HG02938 (cell line): ENCODE results near the gene MBD5.

Source experiments
- ATAC-seq: cut with Tn5 transposase; IDR thresholded peaks from one replicate; pipeline ENCODE4 v1.9.1; 2021; ENCODE audit warnings: mild to moderate bottlenecking, moderate library complexity; ENCODE audit not compliant: unreplicated experiment

Gene MBD5

GRCh38 chr2:148108385-148108784, 87.5 kb downstream of the MBD5 start:
- ATAC-seq = no peak

GRCh38 chr2:148110184-148110583, 89.3 kb downstream of the MBD5 start:
- no peak for ATAC-seq

GRCh38 chr2:148122788-148123187, 101.9 kb downstream of the MBD5 start:
- no peak for ATAC-seq

GRCh38 chr2:148124271-148124670, 103.4 kb downstream of the MBD5 start:
- ATAC-seq = no peak

- ATAC-seq = no peak
These were observed 109.7 kb downstream of the MBD5 start for GRCh38 chr2:148130581-148130980.

- ATAC-seq = no peak
These were observed 111.5 kb downstream of the MBD5 start for GRCh38 chr2:148132412-148132811.

- ATAC-seq = no peak
These were observed 114.8 kb downstream of the MBD5 start for GRCh38 chr2:148135705-148136104.

GRCh38 chr2:148136441-148136840, 115.5 kb downstream of the MBD5 start:
- ATAC-seq = no peak

- ATAC-seq = no peak
These were observed 141.1 kb downstream of the MBD5 start for GRCh38 chr2:148161909-148162435.

- no peak for ATAC-seq
These were observed 142.0 kb downstream of the MBD5 start for GRCh38 chr2:148162871-148163270.

GRCh38 chr2:148165975-148166374, 145.1 kb downstream of the MBD5 start:
- no peak for ATAC-seq

- ATAC-seq = no peak
These were observed 146.4 kb downstream of the MBD5 start for GRCh38 chr2:148167241-148167766.

GRCh38 chr2:148167855-148168254, 147.0 kb downstream of the MBD5 start:
- ATAC-seq = no peak

- no peak for ATAC-seq
These were observed 151.4 kb downstream of the MBD5 start for GRCh38 chr2:148172131-148172753.

- ATAC-seq = no peak
These were observed 152.3 kb downstream of the MBD5 start for GRCh38 chr2:148173168-148173567.

GRCh38 chr2:148177559-148177958, 156.7 kb downstream of the MBD5 start:
- ATAC-seq = no peak

GRCh38 chr2:148179724-148180123, 158.8 kb downstream of the MBD5 start:
- no peak for ATAC-seq

GRCh38 chr2:148184976-148185375, 164.1 kb downstream of the MBD5 start:
- ATAC-seq = no peak

GRCh38 chr2:148194882-148195281, 174.0 kb downstream of the MBD5 start:
- ATAC-seq = no peak

GRCh38 chr2:148201075-148202004, 180.4 kb downstream of the MBD5 start:
- ATAC-seq = no peak

- no peak for ATAC-seq
These were observed 181.3 kb downstream of the MBD5 start for GRCh38 chr2:148202237-148202636.

GRCh38 chr2:148207111-148207510, 186.2 kb downstream of the MBD5 start:
- ATAC-seq = no peak
